HepG2 (cell line): ENCODE measurements around the gene CCDC167. TPM values are rescaled to one million over a fixed set of nuclear protein-coding genes. Genes with fewer than 3 reads are reported as not detected.

Experiments used
- ATAC-seq: fragments of 200-7000 bp; cut with Tn5 transposase; 3 replicates; pipeline ENCODE4 v1.9.1; 2020; ENCODE audit warnings: mild to moderate bottlenecking, moderate library complexity
- BruUV-seq: library from RNA; stranded (reverse); fragments of 400-500 nt; replicated peaks from 2 replicates; lab custom pipeline; 2021; lab: Mats Ljungman, UMichigan
- CTCF ChIA-PET: fragments of 300-600 bp; formaldehyde crosslinking; extraction: SDS; loops from one replicate; lab custom pipeline; 2021; ENCODE audit warnings: low total read pairs, inconsistent platforms, low intra/inter-chr PET ratio; lab: Yijun Ruan, JAX
- POLR2A ChIA-PET: fragments of 350-600 bp; sonication (Branson Sonifier 250); formaldehyde crosslinking; loops from one replicate; lab custom pipeline; 2020; ENCODE audit warnings: antibody characterized with exemption, inconsistent platforms; lab: Yijun Ruan, JAX
- DNase-seq: peaks from one replicate; pipeline ENCODE4 v3.0.0-alpha.2; 2015; ENCODE audit warnings: low spot score
- FAIRE-seq: peaks from 3 replicates; lab custom pipeline; 2011; peaks lifted over from hg19 to GRCh38; lab: Jason Lieb, UNC
- H2AFZ ChIP-seq: one replicate; pipeline ENCODE4 v1.6.1; 2011; ENCODE audit warnings: low read length, inconsistent platforms
- H3K27ac ChIP-seq: fragments of 300-600 bp; 3 replicates; pipeline ENCODE4 v1.8.0; 2011; ENCODE audit warnings: mixed run types, mild to moderate bottlenecking, mixed read lengths, low read length, inconsistent platforms; ENCODE audit not compliant: insufficient read depth; ENCODE audit errors: extremely low read length
- H3K27me3 ChIP-seq, 2 experiments: fragments of 200-600 bp in 1 of 2; 2 replicates in 1 of 2; 3 replicates in 1 of 2; pipeline versions ENCODE4 v1.6.0 to v1.8.0; 2011; ENCODE audit warnings: low read length in 2 of 2, mild to moderate bottlenecking in 2 of 2, moderate library complexity in 2 of 2, inconsistent platforms in 1 of 2; ENCODE audit not compliant: insufficient read depth in 2 of 2, control insufficient read depth in 1 of 2
- H3K36me3 ChIP-seq, 2 experiments: fragments of 200-600 bp in 1 of 2; replicated peaks in 1 of 2; 2 replicates in 1 of 2; 3 replicates in 1 of 2; pipeline versions ENCODE4 v1.5.1 to v1.8.0; 2011; ENCODE audit warnings: low read length in 2 of 2, inconsistent platforms in 1 of 2; ENCODE audit not compliant: insufficient read depth in 2 of 2, control insufficient read depth in 1 of 2
- H3K4me1 ChIP-seq: 2 replicates; pipeline ENCODE4 v1.5.1; 2012; ENCODE audit warnings: low read length, inconsistent platforms; ENCODE audit not compliant: insufficient read depth
- H3K4me2 ChIP-seq: 2 replicates; pipeline ENCODE4 v1.6.0; 2011; ENCODE audit warnings: low read depth, low read length, inconsistent platforms
- H3K4me3 ChIP-seq, 3 experiments: fragments of 200-600 bp in 1 of 3; sonication (generic), shearing (Covaris generic) in 1 of 3; replicated peaks in 1 of 3; 2 replicates each; pipeline ENCODE4 v1.5.1; 2011 to 2016; ENCODE audit warnings: low read length in 3 of 3, inconsistent platforms in 2 of 3, low read depth in 2 of 3, mild to moderate bottlenecking in 2 of 3, control low read depth in 1 of 3, mixed read lengths in 1 of 3; ENCODE audit not compliant: insufficient read depth in 1 of 3
- H3K79me2 ChIP-seq: one replicate; pipeline ENCODE4 v1.6.1; 2011; ENCODE audit warnings: low read length, inconsistent platforms; ENCODE audit not compliant: insufficient read depth
- H3K9ac ChIP-seq: 2 replicates; pipeline ENCODE4 v1.6.0; 2011; ENCODE audit warnings: mild to moderate bottlenecking, low read depth, low read length, inconsistent platforms; ENCODE audit not compliant: insufficient read depth
- H3K9me3 ChIP-seq: 2 replicates; pipeline ENCODE4 v1.5.1; 2012; ENCODE audit warnings: mild to moderate bottlenecking, low read length
- H4K20me1 ChIP-seq: 2 replicates; pipeline ENCODE4 v1.6.0; 2011; ENCODE audit warnings: inconsistent platforms, mild to moderate bottlenecking, low read length, moderate library complexity; ENCODE audit not compliant: insufficient read depth
- ATAD3A ChIP-seq: sonication (generic); formaldehyde crosslinking; IDR thresholded peaks from 2 replicates; pipeline ENCODE4 v1.4.0; 2020; ENCODE audit warnings: missing genetic modification reagents
- CHD2 ChIP-seq: IDR thresholded peaks from 2 replicates; pipeline ENCODE4 v1.6.1; 2011; ENCODE audit warnings: low read depth, low read length, improper control_type of control experiment
- GZF1 ChIP-seq: sonication (generic); formaldehyde crosslinking; IDR thresholded peaks from 2 replicates; pipeline ENCODE4 v1.5.1; 2020; ENCODE audit warnings: mild to moderate bottlenecking, missing genetic modification reagents
- MAX ChIP-seq: IDR thresholded peaks from 2 replicates; pipeline ENCODE4 v1.6.1; 2012; ENCODE audit warnings: inconsistent platforms
- MED1 ChIP-seq: sonication (generic); formaldehyde crosslinking; IDR thresholded peaks from 2 replicates; pipeline ENCODE4 v1.4.0; 2020; ENCODE audit warnings: missing genetic modification reagents
- MED8 ChIP-seq: sonication (generic); formaldehyde crosslinking; IDR thresholded peaks from 2 replicates; pipeline ENCODE4 v1.8.1; 2023; ENCODE audit warnings: mild to moderate bottlenecking, missing genetic modification reagents; ENCODE audit not compliant: insufficient replicate concordance
- SRSF4 ChIP-seq: fragments of 200-400 bp; formaldehyde crosslinking; IDR thresholded peaks from one replicate; pipeline ENCODE4 v1.6.1; 2018; ENCODE audit warnings: mild to moderate bottlenecking, low read depth, low read length, moderate library complexity; ENCODE audit not compliant: poor library complexity, severe bottlenecking
- USF2 ChIP-seq, 2 experiments: sonication (generic) in 1 of 2; formaldehyde crosslinking in 1 of 2; IDR thresholded peaks; 2 replicates each; pipeline versions ENCODE4 v1.5.1 to v1.6.1; 2011 to 2020; ENCODE audit warnings: borderline replicate concordance in 1 of 2, low read depth in 1 of 2, low read length in 1 of 2, mild to moderate bottlenecking in 1 of 2, missing genetic modification reagents in 1 of 2, moderate library complexity in 1 of 2
- ZFY ChIP-seq: sonication (generic); formaldehyde crosslinking; IDR thresholded peaks from 2 replicates; pipeline ENCODE4 v1.4.0; 2020; ENCODE audit warnings: missing genetic modification reagents
- ZNF121 ChIP-seq: sonication (generic); formaldehyde crosslinking; IDR thresholded peaks from 2 replicates; pipeline ENCODE4 v1.5.0; 2020; ENCODE audit warnings: mild to moderate bottlenecking, missing genetic modification reagents
- WGBS: methylation state at CpG from one replicate; pipeline ENCODE4 v1.1.6; 2017; ENCODE audit warnings: low lambda C conversion rate; 5-methylcytosine and 5-hydroxymethylcytosine counted together
- in situ Hi-C: cut with HindIII; loops from 2 replicates; pipeline ENCODE4 v1.10.0; 2017; ENCODE audit warnings: low pct_unique_long_range_greater_than_20kb; ENCODE audit not compliant: extremely low pct_ligation_motif_present
- intact Hi-C: fragments of 100-400 bp; cut with micrococcal nuclease; formaldehyde crosslinking; loops from one replicate; pipeline ENCODE4 v1.10.0; 2022; ENCODE audit not compliant: unreplicated experiment
- polyA plus RNA-seq, 8 experiments: library from polyadenylated mRNA; depleted of rRNA in 3 of 8; stranded (reverse) in 7 of 8; unstranded in 1 of 8; fragments of >200 nt; fragmentation: Illumina TruSeq in 4 of 8; extraction: Trizol in 4 of 8; gene quantifications; 2 replicates each; pipeline versions ENCODE4 v1.2.1 to v1.2.3, GENCODE V29; 2011 to 2016; ENCODE audit warnings: low read depth in 4 of 8, missing spikeins in 1 of 8, mixed read lengths in 1 of 8; ENCODE audit not compliant: insufficient read depth in 1 of 8
- total RNA-seq, 5 experiments: library from RNA; depleted of rRNA; stranded (reverse); fragments of >200 nt; fragmentation: Illumina TruSeq; extraction: Trizol; gene quantifications; 2 replicates each; pipeline ENCODE4 v1.2.3, GENCODE V29; 2016; ENCODE audit warnings: low read depth in 1 of 5

The CCDC167 gene
- total and polyA plus RNA-seq, 2 of the 13 experiments (the other 11 are each of a cell fraction or from before 2014, with no cell fraction given), result 48.4 to 66.8 TPM

- intact Hi-C loops, result no loop called here
- no peak overlapping the region for H3K4me2 ChIP-seq
- POLR2A ChIA-PET, result no interaction called here
- DNase-seq, result no peak
- H3K27ac ChIP-seq, result no peak overlapping the region
- no peak overlapping the region for H2AFZ ChIP-seq
- no peaks in the 10 kb centered on the region for H3K79me2 ChIP-seq
- peaks cover 0 to 51% of the 10 kb centered on the region in 2 experiments; a peak in 4 of 5 replicates for H3K27me3 ChIP-seq
- CTCF ChIA-PET, result no interaction called here
- 75% methylated on average over 25 of the region's 37 CpGs for WGBS
- no peak for FAIRE-seq
- no peak for TF ChIP-seq CHD2
- no peak for TF ChIP-seq ATAD3A (CRISPR knock-in tag)
- no peak for TF ChIP-seq MED1 (CRISPR knock-in tag)
- no peak for TF ChIP-seq USF2 (IDR thresholded peaks at IDR 0.05; ENCODE audit: low read depth, low read length)
- no peak for TF ChIP-seq USF2 (CRISPR knock-in tag; IDR thresholded peaks at IDR 0.05; ENCODE audit: borderline replicate concordance)
- TF ChIP-seq SRSF4, result no peak
- TF ChIP-seq MAX, result no peak
- no peak for TF ChIP-seq ZNF121 (CRISPR knock-in tag)
- no peak for TF ChIP-seq GZF1 (CRISPR knock-in tag)
- TF ChIP-seq ZFY (CRISPR knock-in tag), result no peak
- no peak for TF ChIP-seq MED8 (CRISPR knock-in tag)
- no peaks in the 10 kb centered on the region for H3K36me3 ChIP-seq
- no peak overlapping the region for H3K4me3 ChIP-seq
- H4K20me1 ChIP-seq, result no peaks in the 10 kb centered on the region; the same call in 1 of the 2 replicates
- in situ Hi-C loops, result loop anchor here (5.0 kb wide), 1 partner anchor 156 kb away; no protein-coding TSS in a partner anchor
- no peak for ATAC-seq
- BruUV-seq, result no TSS peak
- H3K9ac ChIP-seq, result no peak overlapping the region
- no peaks in the 10 kb centered on the region for H3K9me3 ChIP-seq
- no peaks in the 10 kb centered on the region for H3K4me1 ChIP-seq
These were observed 36.9 kb upstream of the CCDC167 start for GRCh38 chr6:37536491-37537190.
